Fibroblast of peridontal ligament (primary cell): ENCODE measurements around the gene ANXA2R.
"Not testable (repeated sequence)": the region's sequence is repeated elsewhere in the genome, so short reads cannot be mapped to it uniquely, and the experiment has no call there.

ENCODE experiments used
- DNase-seq: peaks from one replicate; pipeline ENCODE4 v3.0.0-alpha.2; 2010; ENCODE audit errors: extremely low read depth

The ANXA2R gene

GRCh38 chr5:43040287-43041098, at the start of gene ANXA2R:
Gene ANXA2R, minus strand, starts transcription at chr5:43040319. Its CDS starts 273 bp downstream, at chr5:43040046.
- peak; percentile 79 for DNase-seq

GRCh38 chr5:43086118-43086908, 46.2 kb upstream of the ANXA2R start:
- not testable (repeated sequence) for DNase-seq

- no peak for DNase-seq
Observed at GRCh38 chr5:43085453-43085852, 45.3 kb upstream of the ANXA2R start.

DNA sequence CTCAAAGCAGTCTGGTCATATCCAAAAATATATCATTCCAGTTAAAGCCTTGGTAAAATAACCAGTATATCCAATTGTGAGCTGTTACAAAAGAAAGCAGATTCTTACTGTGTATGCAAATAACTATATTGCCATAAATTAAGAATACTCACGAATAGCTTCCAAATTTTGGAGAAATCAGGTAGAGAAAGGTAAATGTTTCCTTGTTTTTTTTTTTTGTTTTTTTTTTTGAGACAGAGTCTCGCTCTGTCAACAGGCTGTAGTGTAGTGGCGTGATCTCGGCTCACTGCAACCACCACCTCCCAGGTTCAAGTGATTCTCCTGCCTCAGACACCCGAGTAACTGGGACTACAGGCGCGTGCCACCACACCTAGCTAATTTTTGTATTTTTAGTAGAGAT, 44.3 kb upstream of the ANXA2R start:
- DNase-seq, result not testable (repeated sequence)

DNA sequence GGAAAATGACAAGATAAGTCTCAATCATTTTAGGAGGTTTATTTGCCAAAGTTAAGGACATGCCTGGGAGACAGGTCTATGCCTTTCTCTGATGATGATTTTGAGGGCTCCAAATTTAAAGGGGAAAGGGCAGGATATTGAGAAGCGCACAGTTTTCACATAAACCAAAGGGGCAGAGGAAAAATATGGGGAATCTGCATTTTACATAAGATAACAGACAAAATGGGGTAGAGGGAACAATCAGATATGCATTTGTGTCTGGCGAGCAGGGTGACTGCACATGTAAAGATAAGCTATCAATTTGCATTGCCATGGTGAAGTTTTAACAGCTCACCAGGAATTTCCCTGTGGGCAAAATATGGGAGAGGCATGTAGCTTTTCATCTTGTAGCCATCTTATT, 41.2 kb upstream of the ANXA2R start:
- DNase-seq, result not testable (repeated sequence)

DNA sequence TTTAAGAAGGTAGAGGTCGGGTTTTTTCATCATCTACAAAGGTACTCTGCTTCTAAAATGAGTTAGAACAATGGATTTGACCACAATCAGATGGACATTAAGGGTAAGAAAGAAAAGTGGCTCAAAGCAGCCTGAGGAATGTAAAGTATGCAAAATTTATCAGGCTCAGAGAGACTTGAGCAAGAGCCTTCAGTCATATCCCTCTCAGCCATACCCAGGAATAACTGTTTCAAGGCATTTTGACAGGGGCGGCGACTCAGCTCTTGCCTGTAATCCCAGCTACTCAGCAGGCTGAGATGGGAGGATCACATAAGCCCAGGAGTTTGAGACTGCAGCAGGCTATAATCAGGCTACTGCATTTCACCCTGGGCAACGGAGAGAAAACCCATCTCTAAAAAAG, 38.8 kb upstream of the ANXA2R start:
- DNase-seq, result peak; percentile 89

DNA sequence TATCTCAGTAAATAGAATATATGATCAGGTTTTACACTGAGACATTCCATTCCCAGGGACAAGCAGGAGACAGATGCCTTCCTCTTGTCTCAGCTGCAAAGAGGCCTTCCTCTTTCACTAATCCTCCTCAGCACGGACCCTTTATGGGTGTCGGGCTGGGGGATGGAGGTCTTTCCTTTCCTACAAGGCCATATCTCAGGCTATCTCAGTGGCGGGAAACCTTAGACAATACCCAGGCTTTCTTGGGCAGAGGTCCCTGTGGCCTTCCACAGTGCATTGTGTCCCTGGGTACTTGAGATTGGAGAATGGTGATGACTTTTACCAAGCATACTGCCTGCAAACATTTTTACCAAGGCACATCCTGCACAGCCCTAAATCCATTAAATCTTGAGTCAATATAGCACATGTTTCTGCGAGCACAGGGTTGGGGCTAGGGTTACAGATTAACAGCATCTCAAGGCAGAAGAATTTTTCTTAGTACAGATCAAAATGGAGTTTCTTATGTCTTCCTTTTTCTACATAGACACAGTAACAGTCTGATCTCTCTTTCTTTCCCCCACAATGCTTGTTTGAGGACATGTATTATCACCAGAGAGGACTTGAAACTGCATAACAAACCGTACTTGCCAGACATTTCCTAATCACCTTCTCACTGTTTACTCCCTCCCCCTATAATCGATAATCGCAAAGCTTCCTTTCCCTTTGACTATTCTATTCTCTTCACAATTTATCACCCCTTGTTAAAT, 37.5 kb upstream of the ANXA2R start:
- not testable (repeated sequence) for DNase-seq

- peak; percentile 66 for DNase-seq
Observed at GRCh38 chr5:43075319-43076293, 35.5 kb upstream of the ANXA2R start.

- DNase-seq, result no peak
Observed at GRCh38 chr5:43074987-43075318, 34.8 kb upstream of the ANXA2R start.

DNA sequence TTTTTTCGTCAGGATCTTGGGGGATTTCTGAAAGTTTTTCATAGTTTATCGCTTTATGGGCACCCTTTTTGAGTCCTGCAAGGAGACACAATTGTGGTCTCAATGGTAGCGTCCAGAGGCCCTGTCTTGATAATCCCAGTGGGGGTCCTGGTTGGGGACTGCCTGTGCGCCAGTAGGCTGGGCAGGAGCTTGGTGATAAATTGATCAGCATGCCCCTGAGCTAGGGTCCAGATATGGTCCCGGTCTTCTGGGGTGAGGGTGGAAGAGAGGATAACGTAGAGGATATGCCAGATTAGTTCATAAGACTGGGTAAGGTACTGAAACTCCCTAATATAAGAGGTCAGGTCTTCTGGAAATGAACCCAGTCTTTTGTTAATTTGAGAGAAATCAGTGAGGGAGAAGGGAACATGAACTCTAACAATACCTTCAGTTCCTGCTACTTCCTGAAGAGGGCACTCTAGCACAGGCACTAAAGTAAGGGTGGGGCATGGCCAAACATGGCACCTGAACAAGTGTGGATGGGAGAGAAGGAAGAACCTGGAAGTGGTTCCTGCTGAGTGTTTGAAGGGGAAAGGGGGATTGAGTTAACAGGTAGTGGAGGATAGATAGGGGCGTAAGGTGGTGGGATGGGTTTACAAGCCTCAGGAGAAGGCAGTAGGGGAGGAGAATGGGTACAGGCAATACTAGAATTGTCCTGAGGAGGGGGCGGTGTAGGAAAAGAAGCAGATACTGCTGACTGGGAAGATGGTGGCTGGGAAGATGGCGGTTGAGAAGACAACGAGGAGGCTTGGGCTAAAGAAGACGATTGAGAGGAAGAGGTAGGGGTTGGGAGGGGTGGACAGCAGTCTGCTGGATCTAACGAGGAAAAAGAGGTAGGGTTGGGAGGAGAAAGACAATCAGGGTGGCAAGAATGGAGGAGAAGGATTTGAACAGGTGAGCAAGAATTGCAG, 33.8 kb upstream of the ANXA2R start:
- peak; percentile 28 for DNase-seq

DNA sequence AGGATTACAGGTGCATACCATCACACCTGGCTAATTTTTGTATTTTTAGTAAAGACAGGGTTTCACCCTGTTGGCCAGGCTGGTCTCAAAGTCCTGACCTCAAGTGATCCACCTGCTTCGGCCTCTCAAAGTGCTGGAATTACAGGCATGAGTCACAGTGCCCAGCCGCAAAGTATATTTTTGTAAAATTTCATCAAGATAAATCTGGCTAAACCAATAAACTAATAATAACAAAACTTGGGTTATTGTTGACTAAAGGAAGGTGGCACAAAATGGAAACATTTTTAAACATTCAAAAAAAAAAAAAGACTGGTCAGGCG, 29.2 kb upstream of the ANXA2R start:
- DNase-seq, result not testable (repeated sequence)

GRCh38 chr5:43068037-43068436, 27.9 kb upstream of the ANXA2R start:
- DNase-seq, result no peak

DNA sequence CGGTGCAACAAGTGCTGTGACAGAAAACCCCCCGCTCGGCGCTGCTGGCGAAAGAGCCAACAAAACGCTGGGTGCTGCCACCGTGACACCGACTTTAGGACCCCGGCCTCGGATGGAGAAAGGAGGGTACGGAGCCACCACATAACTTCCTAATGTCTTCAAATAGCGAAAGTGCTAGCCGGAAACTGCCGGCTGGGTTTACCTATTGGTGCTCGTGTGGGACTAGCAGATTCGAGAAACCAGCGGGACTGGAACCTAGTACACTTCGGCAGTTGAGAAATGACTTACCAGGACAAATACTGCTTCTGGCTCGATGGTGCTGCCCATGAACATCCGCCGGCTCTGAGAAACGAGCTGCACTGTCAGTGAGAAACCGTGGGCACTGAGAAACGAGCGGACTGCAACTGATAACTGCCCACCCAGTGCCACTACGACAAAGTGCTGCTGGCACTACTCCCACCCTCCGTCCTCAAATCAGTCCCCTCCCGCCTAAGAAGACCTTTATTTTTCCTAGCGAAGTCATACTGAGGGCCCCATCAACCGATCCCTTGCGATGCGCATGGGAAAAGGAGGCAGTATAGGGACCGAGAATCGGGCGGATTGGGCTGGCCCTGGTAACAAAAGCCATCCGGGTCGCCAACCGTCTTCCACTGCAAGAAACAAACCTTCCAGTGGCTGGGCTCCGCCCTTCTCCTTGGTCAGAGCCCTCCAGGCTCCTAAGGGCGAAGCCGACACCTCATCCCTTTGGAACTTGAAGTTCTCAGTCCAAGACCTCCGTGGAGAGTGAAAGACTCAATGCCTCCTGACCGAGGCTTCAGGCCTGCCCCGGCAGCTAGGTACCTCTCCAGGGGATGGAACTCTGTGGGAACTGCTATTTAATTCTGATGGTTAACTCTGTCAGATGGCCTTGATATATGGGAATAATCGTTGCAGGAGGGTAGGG, 27.0 kb upstream of the ANXA2R start:
- DNase-seq, result peak; percentile 94

- DNase-seq, result peak; percentile 73
Observed at GRCh38 chr5:43065948-43066798, 26.1 kb upstream of the ANXA2R start.

GRCh38 chr5:43065387-43065947, 25.3 kb upstream of the ANXA2R start:
- DNase-seq, result peak; percentile 74

DNA sequence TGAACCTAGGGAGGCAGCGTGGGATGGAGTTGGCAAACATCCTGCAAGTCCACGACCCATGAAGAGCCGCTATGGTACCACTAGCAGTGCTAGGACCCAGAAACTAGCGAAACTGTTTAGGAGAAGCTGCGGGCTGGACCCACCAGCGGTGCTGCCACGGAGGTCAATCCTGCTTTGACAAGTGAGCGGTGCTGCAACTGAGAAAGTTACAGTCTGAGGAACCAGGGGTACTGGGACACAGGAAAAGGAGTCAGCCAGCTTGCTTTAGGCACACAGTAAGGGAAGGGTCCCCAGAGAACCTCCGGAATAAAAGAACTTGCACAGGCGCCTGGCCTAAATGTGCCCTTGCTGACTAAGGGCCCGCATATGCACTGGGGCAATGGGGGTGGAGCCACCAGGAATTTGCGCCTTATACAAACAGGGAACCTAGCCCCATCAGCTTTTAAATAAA, 23.6 kb upstream of the ANXA2R start:
- DNase-seq, result no peak

DNA sequence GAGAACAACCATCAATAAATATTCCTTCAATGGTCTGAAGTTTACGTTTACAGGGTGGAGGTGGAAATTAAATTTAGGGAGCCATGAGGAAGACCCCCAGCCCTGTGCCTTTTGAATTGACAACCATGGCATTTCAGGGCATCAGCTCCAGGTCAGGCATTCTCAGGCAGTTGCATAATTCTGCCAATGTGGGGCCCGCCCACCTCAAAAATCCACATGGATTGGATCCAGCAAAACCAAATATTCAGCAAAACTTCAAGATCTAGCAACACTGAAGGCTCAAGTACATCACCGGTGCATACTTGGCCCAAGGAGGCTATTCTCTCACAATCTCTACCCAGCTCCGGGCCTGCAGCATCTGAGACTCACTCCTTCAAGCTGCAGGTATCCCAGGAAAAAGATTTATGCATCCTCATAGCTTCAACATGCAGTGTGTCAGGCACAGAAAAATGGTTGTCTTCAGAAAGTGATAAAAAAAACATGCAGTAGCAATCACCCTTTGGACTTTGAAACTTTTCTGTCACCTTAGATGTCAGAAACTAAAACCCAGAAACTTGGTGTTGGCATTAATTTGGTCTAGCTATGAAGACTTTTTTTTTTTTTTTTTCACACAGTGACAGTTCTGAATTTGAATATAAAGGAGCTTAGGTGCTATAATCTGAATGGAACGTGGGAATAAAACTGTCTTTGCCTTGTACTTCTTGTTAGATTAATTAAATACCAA, 21.4 kb upstream of the ANXA2R start:
- DNase-seq, result peak; percentile 70
